GM21825 (cell line): ENCODE measurements around the gene GRIN2D.
A peak's percentile ranks its signal among the peaks of the same experiment; 100 is the strongest.
"Not testable (repeated sequence)": the region's sequence is repeated elsewhere in the genome, so short reads cannot be mapped to it uniquely, and the experiment has no call there.

Experiments
- ATAC-seq: cut with Tn5 transposase; IDR thresholded peaks from one replicate; pipeline ENCODE4 v1.9.1; 2021; ENCODE audit warnings: mild to moderate bottlenecking, moderate library complexity; ENCODE audit not compliant: unreplicated experiment

The GRIN2D gene

DNA sequence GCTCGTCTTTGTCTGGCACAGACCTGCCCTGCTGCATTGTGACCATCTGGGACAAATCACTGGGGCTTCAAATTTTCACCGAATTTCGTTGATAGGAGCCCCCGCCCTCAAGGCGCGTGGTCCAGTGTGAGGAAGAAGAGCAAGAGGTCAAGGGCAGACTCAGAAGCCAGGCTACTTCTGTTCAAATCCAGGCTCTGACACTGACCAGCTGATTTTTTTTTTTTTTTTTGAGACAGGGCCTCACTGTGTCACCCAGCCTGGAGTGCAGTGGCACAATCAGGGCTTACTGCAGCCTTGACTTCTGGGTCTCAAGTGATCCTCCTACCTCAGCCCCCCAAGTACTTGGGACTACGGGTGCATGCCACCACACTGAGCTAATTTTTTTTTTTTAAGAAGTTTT is 22.1 kb upstream of the GRIN2D start:
- ATAC-seq, result no peak

DNA sequence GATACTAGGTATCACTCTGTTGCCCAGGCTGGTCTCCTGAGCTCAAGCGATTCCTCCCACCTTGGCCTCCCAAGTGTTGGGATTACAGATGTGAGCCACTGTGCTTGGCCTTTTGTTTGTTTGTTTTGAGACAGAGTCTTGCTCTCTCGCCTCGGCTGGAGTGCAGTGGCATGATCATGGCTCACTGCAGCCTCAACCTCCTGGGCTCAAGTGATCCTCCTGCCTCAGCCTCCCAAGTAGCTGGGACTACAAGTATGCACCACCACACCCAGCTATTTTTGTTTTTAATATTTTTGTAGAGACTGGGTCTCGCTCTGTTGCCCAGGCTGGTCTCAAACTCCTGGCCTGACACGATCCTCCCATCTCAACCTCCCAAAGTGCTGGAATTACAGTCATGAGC is 21.7 kb upstream of the GRIN2D start:
- not testable (repeated sequence) for ATAC-seq

DNA sequence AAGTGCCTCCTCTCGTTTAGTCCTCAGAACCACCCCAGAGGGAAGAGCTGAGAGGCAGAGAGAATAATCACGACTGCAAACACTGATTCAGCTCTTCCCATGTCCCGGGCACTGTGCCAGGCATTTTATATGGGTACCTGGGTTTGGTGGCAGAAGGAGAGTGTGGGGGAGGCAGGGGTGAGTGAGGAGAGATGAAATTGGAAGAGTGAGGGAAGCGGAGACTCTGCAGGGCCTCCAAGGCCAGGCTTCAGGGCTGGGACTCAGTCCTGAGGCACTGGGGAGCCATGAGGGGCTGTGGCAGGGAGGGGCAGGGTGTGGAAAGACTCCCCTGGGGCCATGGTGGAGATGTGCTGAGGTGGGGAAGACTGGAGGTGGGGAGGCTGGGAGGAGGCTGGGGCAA is 20.6 kb upstream of the GRIN2D start:
- no peak for ATAC-seq

DNA sequence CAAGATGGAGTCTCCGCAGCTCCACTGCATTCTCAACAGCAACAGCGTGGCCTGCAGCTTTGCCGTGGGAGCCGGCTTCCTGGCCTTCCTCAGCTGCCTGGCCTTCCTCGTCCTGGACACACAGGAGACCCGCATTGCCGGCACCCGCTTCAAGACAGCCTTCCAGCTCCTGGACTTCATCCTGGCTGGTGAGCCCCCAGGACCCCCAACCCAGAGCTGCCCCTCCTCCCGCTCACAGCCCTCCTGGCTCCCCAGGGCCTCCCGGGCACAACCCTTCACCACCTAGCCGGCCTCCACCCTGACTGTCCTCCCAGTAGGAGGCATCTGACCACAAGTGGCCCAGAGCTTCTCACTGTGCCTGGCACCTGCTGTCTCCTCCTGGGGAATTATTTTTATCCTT is 19.9 kb upstream of the GRIN2D start:
- ATAC-seq, result no peak

DNA sequence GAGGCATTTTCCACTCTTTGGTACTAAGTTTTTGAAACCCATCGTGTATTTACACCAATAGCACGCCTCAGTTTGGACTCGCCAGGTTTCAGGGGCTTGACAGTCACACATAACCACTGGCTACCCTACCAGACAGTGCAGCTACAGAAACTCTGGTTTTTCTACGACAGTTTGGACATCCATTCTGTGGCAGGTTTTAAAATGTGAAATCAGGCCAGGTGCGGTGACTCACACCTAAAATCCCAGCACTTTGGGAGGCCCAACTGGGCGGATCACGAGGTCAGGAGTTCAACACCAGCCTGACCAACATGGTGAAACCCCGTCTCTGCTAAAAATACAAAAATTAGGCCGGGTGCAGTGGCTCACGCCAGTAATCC is 15.3 kb upstream of the GRIN2D start:
- ATAC-seq, result no peak

DNA sequence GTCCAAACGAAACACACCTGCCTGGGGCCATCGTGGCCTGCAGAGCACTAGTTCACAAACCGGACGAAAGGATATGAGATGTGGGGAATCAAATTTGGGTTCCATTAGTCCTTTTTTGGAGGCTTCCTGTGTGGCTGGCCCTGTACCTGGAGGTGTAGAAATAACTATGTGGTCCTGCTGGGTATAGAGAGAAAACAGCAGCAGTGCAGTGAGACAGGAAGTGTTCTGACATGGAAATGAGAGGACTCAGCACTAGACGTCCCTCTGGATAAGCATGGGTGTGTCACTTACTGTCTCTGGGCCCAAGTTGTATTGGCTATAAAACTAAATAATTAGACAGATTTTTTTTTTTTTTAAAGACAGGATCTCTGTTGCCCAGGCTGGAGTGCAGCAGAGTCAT is 14.4 kb upstream of the GRIN2D start:
- ATAC-seq, result no peak

DNA sequence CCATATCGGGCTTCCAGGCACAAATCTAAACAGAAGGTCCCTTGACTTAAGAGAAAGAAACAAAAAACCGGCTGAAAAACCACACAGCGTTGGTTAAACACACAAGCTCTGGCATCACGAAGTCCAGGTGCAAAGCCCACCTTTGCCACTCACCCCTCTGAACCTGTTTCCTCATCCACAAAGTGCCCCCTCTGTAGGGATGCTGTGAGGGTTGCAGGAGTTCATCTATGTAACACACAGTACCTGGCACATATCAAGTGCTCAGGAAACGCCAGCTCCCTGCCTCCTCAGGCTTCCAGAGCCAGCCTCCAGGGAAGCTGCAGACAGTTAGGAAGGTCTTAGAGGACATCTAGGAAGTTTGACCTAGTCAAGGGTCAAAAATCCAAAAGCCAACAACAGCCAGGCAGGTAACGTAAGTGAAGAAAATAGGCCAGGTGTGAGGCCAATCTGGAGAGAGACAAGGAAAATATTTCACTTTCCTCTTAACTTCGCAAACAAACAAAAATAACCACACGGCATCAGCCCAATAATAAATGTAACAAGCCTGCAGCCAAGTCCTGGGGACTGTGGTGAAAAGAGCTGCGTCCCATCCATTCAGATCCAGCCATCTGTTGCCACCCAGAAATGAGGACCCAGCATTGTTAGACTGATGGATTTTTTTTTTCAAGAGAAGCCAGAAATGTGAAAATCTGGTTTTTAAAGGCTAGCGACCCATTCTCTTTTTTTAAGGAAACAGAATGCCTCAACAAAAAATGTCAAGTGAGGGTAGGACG is 12.1 kb upstream of the GRIN2D start:
- ATAC-seq, result no peak

DNA sequence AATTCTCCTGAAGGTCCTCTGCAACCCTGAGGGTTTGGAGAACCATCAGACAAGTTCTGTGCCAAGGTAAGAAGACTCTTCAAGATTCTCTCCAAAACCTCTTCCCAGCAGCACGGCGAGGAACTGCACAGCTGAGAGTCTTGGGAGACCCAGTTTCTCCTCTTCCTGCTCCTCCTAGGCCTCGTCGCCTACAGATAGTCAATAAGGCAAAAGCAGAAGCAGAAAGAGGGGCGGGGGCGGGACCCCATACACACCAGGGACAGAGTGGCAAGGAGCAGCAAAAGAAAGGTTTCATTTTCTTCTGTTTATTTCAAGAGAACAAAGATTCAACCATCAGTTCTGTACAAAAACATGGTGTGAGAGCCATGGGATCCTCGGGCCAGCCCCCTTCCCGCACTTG is 11.2 kb upstream of the GRIN2D start:
- no peak for ATAC-seq

DNA sequence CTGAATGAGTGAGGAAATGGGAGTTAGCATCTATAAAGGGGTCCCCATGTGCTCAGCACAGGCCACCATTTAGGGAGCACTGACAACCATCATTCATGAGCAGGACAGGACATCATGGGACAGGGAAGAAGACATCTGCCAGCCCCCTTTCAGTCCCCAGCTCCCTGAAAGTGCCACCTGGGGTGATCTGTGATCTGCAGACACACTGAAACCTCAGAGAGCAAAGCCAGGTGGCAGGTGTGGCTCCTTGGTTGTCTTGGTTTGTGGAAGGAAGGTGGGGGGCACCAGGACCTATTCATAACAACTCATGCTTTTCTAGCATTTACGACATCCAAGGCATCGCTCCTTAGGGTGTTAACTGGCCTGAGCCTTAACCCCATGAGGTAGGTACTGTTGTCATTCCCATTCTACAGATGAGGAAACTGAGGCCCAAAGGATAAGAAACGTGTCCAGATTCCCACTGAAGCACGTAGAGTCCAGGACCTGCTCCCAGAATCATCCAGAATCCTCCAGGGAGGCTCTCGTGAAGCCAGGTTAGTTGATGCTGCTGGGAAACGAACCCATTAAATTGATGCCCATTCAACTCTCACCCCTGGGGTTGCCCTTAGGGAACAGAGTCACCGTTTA is 7.9 kb upstream of the GRIN2D start:
- ATAC-seq, result no peak

DNA sequence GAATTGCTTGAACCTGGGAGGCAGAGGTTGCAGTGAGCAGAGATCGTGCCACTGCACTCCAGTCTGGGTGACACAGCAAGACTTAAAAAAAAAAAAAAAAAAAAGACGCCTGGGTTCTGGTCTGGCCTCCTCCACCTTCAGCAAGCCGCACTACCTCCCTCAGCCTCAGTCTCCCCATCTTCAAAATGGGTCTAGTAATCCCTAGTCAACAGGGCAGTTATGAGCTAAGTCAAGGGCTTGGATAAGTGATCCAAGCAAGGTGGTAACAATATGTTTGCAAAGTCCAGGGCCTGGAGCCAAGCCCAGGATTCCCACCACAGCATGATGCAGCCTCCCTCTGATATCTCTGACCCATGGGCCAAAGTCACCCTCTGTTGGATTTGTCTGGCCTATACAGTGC is 6.5 kb upstream of the GRIN2D start:
- ATAC-seq, result no peak

DNA sequence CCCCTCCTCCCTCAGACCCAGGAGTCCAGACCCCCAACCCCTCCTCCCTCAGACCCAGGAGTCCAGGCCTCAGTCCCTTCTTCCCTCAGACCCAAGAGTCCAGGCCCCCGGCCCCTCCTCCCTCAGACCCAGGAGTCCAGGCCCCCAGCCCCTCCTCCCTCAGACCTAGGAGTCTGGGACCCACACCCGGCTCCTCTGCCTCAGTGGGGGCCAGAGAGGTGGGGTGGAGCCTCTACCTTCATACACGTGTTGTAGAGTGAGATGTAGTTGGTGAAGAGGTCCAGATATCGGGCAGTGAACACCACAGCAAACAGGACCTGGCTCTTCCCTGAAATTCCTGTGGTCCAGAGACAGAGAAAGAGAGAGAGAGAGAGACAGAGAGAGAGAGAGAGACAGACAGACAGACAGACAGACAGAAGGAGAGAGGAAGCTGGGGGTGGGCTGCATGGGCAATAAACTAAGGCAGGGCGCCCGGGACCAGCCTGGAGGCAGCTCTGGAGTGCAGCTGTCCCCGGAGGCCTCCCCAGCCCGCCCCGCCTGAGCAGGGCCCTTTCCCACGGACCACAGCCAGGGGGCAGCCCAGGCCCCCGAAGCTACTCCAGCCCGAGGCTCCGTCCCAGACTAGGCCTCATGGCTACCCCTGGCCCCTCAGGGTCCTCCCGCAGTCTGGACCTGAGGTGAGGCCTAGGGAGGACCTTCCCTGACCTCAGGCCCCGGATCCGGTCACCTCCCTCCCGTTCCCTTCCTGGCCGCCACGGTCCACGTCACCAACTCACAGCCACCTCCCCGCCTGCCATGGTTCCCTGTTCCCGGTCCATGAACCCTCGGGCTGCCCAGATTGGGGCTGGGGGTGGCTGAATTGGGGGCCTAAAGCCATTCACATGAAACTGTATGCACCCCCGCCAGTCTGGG is 3.0 kb upstream of the GRIN2D start:
- ATAC-seq, result peak; percentile 48

DNA sequence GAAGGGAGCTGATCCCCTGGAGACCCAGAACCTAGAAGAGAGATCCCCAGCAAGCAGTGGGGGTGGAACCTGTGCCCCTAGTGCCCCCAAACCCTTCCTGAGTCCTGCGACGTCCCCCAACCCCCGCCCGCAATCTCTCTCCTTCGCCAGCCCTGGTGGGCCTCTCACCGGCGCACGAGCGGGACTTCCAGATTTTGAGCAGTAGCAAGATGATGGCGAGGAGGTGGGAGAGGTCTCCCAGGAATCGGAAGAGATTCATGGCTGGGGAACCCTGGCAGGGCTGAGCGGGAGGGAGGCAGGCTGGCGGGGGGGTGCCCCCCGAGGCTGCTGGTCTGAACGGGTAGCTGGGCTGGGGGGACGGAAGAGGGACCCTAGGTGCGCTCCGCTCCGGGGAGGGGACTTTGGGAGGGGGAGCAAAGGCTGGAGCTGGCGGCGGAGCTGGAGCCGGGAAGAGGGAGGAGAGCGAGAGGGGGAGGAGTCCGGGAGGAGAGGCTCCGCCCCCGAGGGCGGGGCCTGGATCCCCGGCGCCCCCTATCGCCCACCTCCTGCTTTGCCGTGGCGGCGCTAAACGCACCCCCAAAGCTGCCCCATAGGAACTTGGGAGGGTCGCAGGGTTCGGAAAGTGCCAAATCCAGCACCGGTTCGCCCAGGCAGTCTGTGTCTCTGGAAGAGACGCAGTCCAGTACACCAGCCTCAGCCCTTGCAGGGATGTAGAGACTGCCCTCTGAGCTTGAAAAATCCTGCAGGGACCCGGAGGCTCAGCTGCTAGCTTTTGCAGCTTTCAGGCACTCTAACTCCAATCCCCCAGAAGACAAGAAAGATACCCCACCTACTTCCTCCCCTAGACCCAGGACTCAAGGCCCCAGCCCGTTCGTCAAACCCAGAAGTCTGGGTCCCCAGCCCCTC is 2.1 kb upstream of the GRIN2D start, which contains the start of gene KDELR1:
KDELR1 (minus strand) TSS at position 452 of the 906 bp plus-strand sequence; CDS start at position 259, 193 bp downstream.
- peak; percentile 77 for ATAC-seq

DNA sequence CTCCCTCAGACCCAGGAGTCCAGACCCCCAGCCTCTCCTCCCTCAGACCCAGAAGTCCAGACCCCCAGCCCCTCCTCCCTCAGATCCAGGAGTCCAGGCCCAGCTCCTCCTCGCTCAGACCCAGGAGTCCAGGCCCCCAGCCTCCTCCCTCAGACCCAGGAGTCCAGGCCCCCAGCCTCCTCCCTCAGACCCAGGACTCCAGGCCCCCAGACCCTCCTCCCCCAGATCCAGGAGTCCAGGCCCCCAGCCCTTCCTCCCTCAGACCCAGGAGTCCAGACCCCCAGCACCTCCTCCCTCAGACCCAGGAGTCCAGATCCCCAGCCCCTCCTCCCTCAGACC is 1.5 kb upstream of the GRIN2D start:
- not testable (repeated sequence) for ATAC-seq

DNA sequence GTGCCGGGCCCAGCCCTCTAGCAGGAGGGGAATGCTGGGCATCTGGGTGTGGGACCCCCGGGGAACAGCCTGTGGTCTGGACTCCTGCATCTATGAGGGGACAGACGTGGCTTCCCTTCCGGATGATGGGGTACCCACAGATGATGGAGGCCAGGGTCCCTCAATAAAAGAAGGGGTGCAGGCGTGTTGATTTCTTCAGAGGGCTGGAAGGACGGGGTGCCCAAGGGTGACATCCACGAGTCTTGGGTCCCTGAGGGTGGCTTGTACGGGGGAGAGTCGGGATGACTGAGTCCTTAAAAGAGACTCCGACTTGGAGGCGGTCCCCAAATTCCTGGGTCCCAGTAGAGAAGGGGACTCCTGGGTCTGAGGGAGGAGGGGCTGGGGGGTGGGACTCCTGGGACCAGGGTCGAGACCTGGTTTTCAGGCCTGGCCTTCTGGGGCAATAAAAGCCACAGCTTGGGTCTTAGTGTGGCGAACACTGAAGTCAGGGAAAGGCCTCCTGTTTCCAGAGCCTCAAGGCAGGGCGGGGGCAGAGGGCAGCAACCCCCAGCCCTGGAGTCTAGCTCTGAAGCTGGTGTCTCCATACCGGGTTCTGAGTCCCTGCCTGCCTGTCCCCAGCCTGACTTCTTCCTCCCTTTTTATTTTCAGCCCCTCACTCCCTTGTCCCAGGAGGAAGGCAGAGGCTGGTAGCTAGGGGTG is 459 bp upstream of the GRIN2D start:
- no peak for ATAC-seq

DNA sequence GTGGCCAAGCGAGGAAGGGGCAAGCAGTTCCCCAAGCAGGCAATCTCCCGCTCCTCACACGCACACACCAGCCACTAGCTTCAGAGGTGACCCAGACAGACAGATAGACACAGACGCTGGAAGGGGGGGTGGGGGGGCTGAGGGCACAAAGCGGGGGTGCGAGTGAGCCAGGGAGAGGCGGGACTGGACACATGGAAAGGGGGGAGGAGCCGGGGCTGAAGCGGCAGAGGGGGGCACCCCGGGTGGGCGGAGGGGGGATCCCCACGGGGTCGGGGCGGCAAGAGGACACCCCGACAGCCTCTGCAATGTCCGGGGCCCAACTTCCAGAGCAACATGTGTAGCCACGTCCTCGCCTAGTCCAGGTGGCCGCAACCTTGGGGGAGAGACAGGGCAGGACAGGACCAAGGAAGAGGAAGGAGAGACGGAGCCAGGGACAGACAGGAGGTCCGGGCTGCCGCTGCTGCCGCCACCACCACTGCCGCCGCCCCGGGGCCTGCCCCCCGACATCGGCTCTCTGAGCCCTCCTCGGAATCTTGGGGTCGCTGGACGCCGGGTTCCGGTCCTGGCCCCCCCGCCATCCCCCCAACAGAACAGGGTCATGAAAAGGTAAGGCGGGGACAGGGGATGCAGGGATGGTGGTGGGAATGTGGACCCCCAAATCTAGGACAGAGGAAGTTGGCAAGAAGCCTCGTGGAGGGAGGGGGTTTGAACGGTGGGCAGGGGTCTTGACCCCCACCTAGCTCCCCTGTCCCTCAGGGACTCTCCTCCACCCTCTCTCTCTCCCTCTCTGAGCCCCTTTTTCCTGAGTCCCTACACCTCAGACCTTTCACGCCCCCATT is 1.1 kb downstream of the GRIN2D start:
- ATAC-seq, result no peak

DNA sequence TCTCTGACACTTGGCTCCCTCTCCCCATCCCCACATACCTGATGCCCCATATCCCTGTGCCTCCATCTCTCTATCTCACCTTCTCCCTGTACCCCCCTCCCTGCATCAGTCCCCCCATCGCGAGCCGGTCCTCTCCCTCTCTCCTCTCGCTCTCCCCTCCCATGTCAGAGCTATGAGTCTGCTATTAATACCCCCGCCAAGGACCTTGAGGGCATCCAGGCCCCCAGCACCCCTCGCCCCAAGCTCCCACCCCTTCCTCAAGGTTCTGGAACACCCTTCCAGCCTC is 1.6 kb downstream of the GRIN2D start:
- no peak for ATAC-seq

DNA sequence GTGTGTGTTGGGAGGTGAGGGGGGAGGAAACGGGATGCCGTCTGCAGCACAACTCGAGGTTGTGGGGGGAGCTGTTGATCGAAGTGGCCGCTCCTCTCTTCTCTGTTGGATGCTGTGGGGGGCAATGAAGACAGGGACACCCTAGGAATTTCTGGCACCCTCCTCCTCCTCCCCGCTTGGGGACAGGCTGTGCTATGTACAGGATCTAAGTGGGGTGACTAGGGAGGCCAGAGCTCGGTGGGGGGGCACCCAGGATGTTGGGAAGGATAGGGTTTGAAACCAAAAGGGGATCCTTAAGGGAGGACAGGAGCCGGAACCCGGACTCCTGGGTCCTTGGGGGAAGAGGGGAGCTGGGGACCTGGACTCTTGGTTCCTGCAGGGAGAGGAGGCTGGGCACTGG is 2.0 kb downstream of the GRIN2D start:
- no peak for ATAC-seq

DNA sequence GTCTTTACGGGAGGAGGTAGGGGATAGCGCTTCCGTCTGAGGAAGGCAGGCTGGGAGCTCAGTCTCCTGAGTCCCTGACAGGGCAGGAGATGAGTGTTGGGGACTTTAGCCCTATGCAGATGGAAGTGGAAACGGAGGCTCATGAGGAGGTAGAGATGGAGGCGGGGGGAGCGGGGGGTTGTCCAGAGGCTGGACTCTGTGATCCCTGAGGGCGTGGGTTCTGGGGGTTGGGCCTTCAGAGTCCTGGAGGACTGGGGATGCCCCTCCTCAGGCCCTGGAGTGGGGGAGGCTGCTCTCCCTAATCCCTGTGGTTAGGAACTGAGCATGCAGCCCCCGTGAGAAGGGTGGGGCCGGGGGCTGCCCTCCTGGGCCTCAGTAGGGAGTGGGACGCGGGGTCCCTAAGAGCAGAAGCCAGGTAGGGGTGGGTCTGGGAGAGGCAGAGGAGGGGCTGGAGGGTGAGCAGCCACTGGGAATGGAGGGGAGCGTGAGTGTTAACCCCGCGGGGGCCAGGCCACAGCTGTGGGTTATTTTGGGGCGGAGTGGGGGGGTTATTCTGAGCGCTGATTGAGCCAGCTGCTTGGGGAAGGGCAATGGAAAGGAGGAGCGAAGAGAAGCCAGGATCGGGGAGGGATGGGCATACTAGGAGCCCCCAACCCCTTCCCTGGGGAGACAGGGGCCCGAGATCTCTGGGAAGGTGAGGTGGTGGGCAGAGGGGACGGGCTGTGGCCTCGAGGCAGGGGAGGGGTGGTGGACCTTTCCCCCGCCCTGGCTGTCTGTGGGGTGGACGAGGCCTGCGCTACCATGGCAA is 2.8 kb downstream of the GRIN2D start:
- no peak for ATAC-seq

DNA sequence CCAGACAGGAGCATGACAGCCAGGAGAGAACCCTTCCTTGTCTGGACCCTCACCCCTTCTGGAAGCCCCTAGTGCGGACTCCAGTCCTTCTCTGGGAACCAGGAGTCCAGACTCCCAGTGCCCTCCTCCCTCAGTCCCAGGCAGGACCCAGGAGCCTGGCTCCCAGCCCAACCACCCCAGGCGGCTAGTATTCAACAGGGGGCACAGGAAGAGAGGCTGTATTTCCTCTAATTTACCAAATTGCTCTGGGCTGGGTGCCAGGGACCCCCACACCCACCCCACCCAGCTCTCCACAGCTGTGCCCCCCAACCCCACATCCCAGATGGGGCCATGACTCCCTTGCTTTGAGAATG is 3.3 kb downstream of the GRIN2D start:
- ATAC-seq, result no peak
